Myometrial cell (primary cell): ENCODE data around the gene PHOX2B. TPM values are rescaled to one million over a fixed set of nuclear protein-coding genes. Genes with fewer than 3 reads are reported as not detected.

ENCODE experiments used
- total RNA-seq: library from RNA; depleted of rRNA; stranded (reverse); fragments of >200 nt; gene quantifications from 2 replicates; pipeline ENCODE4 v1.2.3, GENCODE V29; 2015

The PHOX2B gene
- not detected in 2 replicates for total RNA-seq

DNA sequence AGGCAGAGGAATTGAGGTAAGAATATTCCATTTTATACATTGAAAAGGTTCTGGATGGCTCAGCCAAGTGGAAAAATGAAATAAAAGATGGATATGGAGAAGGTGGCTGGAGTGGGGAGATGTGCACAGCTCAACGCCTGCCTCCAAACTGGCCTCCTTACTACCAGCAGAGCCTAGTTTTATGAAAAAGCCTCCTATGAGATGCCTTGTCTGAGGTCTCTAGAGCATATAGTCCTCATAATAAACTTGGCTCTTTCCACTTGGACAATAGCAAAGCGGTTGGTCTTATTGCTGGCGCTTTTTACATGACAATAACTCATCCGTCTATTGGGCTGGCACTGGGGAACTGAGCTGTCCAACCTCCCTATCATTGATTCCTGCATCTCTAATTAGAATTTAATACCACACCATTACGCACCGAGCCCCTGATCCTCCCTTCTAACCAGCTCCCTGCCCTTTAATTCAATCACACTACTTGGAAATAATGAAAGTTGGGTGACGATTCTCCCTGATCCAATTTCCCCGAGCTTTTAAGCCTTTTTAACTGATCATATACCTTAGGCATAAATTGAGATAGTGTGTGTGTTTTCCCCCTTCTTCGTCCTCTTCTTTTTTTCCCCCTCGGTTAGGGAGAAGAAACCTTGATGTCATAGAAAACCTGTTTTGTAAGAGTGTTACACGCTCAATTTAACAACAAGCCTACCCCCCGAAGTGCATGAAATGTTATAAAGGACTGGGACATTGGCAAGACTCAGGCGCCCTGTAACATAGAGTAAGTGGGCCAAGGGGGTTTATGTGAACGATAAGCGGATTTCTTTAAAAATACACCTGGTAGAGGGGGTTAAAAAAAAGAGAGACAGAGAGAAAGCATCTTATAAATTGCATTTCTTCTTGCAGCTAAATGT is at the start of gene PHOX2B:
TSS of gene PHOX2B (minus strand) at position 155 of the 905 bp plus-strand sequence. CDS start at position 40, 115 bp downstream.

Other genes starting within 250 kb of the PHOX2B start
- gene LIMCH1, start 210.6 kb downstream of the PHOX2B start, total RNA-seq, result under 0.01 and 0.18 TPM in 2 replicates
- gene TMEM33, start 186.7 kb upstream of the PHOX2B start, total RNA-seq, result 32.3 and 45.2 TPM in 2 replicates
- gene DCAF4L1, start 233.0 kb upstream of the PHOX2B start, total RNA-seq, result not detected in 2 replicates
- 59.7 and 77.3 TPM in 2 replicates for gene SLC30A9, start 241.8 kb upstream of the PHOX2B start, total RNA-seq